Neural crest cell (in vitro differentiated cells): ENCODE measurements around the gene CDH13. TPM values are rescaled to one million over a fixed set of nuclear protein-coding genes. Genes with fewer than 3 reads are reported as not detected.

Experiments used
- DNase-seq: peaks from one replicate; pipeline ENCODE4 v3.0.0; 2021; ENCODE audit warnings: low read depth, mixed read lengths, low spot score
- H3K27ac Mint-ChIP-seq: one replicate; pipeline ENCODE4 v1.8.0; 2021; ENCODE audit warnings: mild to moderate bottlenecking, mixed read lengths; ENCODE audit not compliant: unreplicated experiment
- H3K27me3 Mint-ChIP-seq: 2 replicates; pipeline ENCODE4 v1.8.0; 2021; ENCODE audit warnings: low read depth, mild to moderate bottlenecking, mixed read lengths
- H3K36me3 Mint-ChIP-seq: 2 replicates; pipeline ENCODE4 v1.8.0; 2021; ENCODE audit warnings: low read depth, mild to moderate bottlenecking, mixed read lengths
- H3K4me1 Mint-ChIP-seq: 2 replicates; pipeline ENCODE4 v1.8.0; 2021; ENCODE audit warnings: mixed read lengths
- H3K4me3 Mint-ChIP-seq: one replicate; pipeline ENCODE4 v1.8.0; 2021; ENCODE audit warnings: mild to moderate bottlenecking, mixed read lengths
- H3K9me3 Mint-ChIP-seq: 2 replicates; pipeline ENCODE4 v1.8.0; 2021; ENCODE audit warnings: mixed read lengths
- total RNA-seq: library from RNA; stranded (reverse); gene quantifications from 2 replicates; pipeline ENCODE4 v1.2.1, GENCODE V29; 2021
- TF ChIP-seq, protein P1 (sequence below): fragments of 200-600 bp; sonication (generic); conservative IDR thresholded peaks from 2 replicates; pipeline ENCODE4 v1.5.0; 2021; ENCODE audit warnings: antibody characterized with exemption, mild to moderate bottlenecking

The CDH13 gene
- total RNA-seq, 1 donor from 2014 or later, result 1.1 TPM

DNA sequence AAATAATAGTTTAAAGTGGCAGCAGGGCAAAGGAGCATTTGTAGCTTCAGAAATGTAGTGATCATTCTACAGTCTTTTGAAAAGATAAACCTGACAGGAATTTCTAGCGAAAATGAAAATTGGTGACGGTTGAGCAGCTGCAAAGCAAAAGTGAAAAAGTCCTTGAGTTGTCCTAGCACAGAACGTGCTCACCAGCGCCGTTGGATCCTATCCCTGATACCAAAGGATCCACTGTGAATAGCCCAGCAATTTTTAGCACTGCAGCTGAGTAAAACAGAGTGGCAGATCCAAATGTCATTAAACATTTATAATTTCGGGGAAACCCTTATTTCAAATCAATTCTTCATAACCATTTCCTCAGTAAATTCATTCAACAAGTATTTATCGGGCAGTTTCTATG, 727.2 kb downstream of the CDH13 start:
- H3K4me3 Mint-ChIP-seq, result no peak overlapping the region
- no peaks in the 10 kb centered on the region for H3K36me3 Mint-ChIP-seq
- no peaks in the 10 kb centered on the region for H3K4me1 Mint-ChIP-seq
- H3K27me3 Mint-ChIP-seq, result peaks cover 8% of the 10 kb centered on the region
- TF ChIP-seq, protein P1, sequence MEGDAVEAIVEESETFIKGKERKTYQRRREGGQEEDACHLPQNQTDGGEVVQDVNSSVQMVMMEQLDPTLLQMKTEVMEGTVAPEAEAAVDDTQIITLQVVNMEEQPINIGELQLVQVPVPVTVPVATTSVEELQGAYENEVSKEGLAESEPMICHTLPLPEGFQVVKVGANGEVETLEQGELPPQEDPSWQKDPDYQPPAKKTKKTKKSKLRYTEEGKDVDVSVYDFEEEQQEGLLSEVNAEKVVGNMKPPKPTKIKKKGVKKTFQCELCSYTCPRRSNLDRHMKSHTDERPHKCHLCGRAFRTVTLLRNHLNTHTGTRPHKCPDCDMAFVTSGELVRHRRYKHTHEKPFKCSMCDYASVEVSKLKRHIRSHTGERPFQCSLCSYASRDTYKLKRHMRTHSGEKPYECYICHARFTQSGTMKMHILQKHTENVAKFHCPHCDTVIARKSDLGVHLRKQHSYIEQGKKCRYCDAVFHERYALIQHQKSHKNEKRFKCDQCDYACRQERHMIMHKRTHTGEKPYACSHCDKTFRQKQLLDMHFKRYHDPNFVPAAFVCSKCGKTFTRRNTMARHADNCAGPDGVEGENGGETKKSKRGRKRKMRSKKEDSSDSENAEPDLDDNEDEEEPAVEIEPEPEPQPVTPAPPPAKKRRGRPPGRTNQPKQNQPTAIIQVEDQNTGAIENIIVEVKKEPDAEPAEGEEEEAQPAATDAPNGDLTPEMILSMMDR, result no peak
- no peak for DNase-seq
- H3K27ac Mint-ChIP-seq, result no peak overlapping the region
- no peaks in the 10 kb centered on the region for H3K9me3 Mint-ChIP-seq

DNA sequence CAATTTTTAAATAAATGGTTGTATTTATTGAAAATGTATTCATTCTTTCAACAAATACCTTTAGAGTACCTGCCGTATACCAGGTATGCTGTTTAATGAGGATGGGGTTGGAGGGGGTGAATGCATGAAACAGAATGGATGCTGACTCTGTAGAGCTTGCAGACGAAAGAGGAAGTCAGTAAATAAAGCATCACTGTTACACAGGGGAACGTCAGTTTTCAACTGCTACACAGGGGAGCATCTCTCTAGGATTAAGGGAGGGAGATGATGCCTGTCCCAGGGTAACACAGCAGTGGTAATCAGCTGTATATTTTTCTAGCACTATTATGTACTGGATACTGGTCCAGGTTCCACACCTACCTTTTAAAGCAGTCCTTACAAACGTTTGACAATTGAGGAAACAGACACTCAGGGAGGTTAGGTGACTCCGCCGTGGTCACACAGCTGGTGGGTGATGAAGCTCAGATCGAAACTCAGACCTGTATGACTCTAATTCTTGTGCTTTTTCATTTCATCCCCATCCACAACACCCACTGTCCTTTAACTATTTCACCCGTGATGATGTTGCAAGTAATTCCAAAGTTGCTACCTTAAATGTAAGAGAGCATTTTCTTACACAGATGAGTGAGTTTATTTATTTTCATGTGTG, 728.9 kb downstream of the CDH13 start:
- TF ChIP-seq, protein P1, result no peak
- no peak for DNase-seq
- H3K4me3 Mint-ChIP-seq, result no peak overlapping the region
- H3K36me3 Mint-ChIP-seq, result no peaks in the 10 kb centered on the region
- H3K4me1 Mint-ChIP-seq, result no peaks in the 10 kb centered on the region
- no peaks in the 10 kb centered on the region for H3K9me3 Mint-ChIP-seq
- peaks cover 10% of the 10 kb centered on the region for H3K27me3 Mint-ChIP-seq
- no peak overlapping the region for H3K27ac Mint-ChIP-seq

DNA sequence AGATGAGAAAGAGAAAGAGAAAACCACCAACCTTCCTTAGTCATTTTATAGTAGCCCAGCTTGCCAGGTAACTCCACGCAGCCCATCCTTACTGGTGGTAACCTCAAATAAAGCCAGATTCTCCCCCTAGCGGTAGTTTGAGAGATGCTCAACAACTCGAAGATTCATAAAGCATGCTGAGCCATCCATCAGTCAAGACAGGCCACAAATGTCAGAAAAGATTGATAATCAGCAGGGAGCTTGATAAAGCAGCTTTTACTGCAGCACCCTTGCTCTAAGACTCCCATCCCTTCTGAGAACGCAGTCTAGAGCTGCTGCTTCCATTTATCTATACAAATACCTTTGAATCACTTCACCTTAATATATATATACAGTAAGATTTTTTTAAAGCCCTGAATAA, 729.5 kb downstream of the CDH13 start:
- H3K9me3 Mint-ChIP-seq, result no peaks in the 10 kb centered on the region
- TF ChIP-seq, protein P1, result peak; percentile 75
- H3K27ac Mint-ChIP-seq, result no peak overlapping the region
- DNase-seq, result peak; percentile 2
- peaks cover 12% of the 10 kb centered on the region for H3K27me3 Mint-ChIP-seq
- no peaks in the 10 kb centered on the region for H3K4me1 Mint-ChIP-seq
- H3K36me3 Mint-ChIP-seq, result no peaks in the 10 kb centered on the region
- H3K4me3 Mint-ChIP-seq, result no peak overlapping the region

DNA sequence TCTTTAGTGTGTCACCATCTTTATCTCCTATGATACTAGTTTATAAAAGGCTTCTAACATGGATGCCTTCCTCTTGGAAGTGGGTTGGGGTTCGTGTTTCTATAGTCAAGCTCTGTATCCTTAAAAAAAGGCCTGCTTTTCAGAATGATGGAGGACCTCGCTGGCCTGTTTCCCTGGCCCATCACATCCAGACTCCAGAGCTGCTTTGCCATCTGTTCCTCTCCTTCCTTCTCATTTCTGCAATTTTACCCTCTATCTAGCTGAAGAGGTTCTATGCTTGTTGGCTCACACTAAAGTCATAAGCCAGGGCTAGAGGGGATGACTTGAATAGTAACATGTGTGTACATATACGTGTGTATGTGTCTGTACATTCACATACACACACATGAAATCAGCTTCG, 730.2 kb downstream of the CDH13 start:
- Mint-ChIP-seq H3K27ac (no peak overlapping the region), H3K4me3 (no peak overlapping the region), H3K27me3 (peaks cover 15% of the 10 kb centered on the region), H3K36me3 (no peaks in the 10 kb centered on the region), H3K9me3 (no peaks in the 10 kb centered on the region), H3K4me1 (no peaks in the 10 kb centered on the region)
- TF ChIP-seq, protein P1, result no peak
- no peak for DNase-seq

DNA sequence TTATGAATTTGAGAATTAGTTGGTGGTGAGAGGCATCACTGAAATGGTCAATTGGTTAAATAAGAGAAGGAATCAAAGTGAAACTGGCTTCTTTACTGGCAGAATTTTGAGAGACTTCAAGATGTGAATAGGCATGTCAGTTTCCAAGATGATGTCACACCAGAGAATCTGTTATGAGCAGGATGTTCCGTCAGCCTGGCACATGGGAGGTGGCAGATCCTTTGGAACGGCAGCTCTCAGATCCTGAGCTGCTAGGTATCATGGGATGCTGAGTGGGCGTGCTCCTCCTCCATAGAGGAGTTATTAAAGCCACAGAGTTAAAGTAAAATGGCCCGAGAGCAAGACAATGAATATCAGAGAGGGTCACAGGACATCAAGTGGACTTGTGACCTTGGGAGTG, 736.8 kb downstream of the CDH13 start:
- Mint-ChIP-seq H3K4me3 (no peak overlapping the region), H3K27me3 (peaks cover 42% of the 10 kb centered on the region), H3K36me3 (no peaks in the 10 kb centered on the region), H3K27ac (no peak overlapping the region), H3K9me3 (no peaks in the 10 kb centered on the region), H3K4me1 (no peaks in the 10 kb centered on the region)
- TF ChIP-seq, protein P1, result no peak
- DNase-seq, result no peak
